Measurements from ENCODE around the gene ENTPD6.

The ENTPD6 gene

GRCh38 chr20:25195014-25195961 lies at the start of gene ENTPD6:
ENTPD6 (plus strand) TSS chr20:25195712; CDS start chr20:25206537, 10,825 bp downstream.
- peaks cover 17 to 38% of the 10 kb centered on the region in 2 donors for H3K4me1 ChIP-seq (ENCODE audit: control insufficient read depth in 1 of 2, insufficient read depth in 2 of 2, low read length in 2 of 2)
- peak within 1 kb of the TSS; percentile 73 to 93 for H3K4me3 ChIP-seq (ENCODE audit: low read depth in 1 of 2, low read length in 2 of 2)
- H3K36me3 ChIP-seq (ENCODE audit: control insufficient read depth in 1 of 2, insufficient read depth in 2 of 2, low read length in 2 of 2): no peaks in the 10 kb centered on the region
- H3K27me3 ChIP-seq (ENCODE audit: low read depth, low read length): no peaks in the 10 kb centered on the region
- H3K9me3 ChIP-seq (ENCODE audit: control insufficient read depth in 1 of 2, low read length in 2 of 2): no peaks in the 10 kb centered on the region
- H3K27ac ChIP-seq (ENCODE audit: low read length): peak within 1 kb of the TSS; percentile 87

GRCh38 chr20:25146976-25147375 lies 48.5 kb upstream of the ENTPD6 start:
- no peak overlapping the region for H3K27ac ChIP-seq (ENCODE audit: low read length)
- H3K4me3 ChIP-seq (ENCODE audit: low read depth in 1 of 2, low read length in 2 of 2): no peak overlapping the region
- no peaks in the 10 kb centered on the region for H3K36me3 ChIP-seq (ENCODE audit: control insufficient read depth in 1 of 2, insufficient read depth in 2 of 2, low read length in 2 of 2)
- peaks cover 3 to 11% of the 10 kb centered on the region in 2 donors for H3K4me1 ChIP-seq (ENCODE audit: control insufficient read depth in 1 of 2, insufficient read depth in 2 of 2, low read length in 2 of 2)
- no peaks in the 10 kb centered on the region for H3K9me3 ChIP-seq (ENCODE audit: control insufficient read depth in 1 of 2, low read length in 2 of 2)
- H3K27me3 ChIP-seq (ENCODE audit: low read depth, low read length): peaks cover 6% of the 10 kb centered on the region

- peaks cover 3 to 11% of the 10 kb centered on the region in 2 donors for H3K4me1 ChIP-seq (ENCODE audit: control insufficient read depth in 1 of 2, insufficient read depth in 2 of 2, low read length in 2 of 2)
- no peaks in the 10 kb centered on the region for H3K36me3 ChIP-seq (ENCODE audit: control insufficient read depth in 1 of 2, insufficient read depth in 2 of 2, low read length in 2 of 2)
- no peak overlapping the region for H3K4me3 ChIP-seq (ENCODE audit: low read depth in 1 of 2, low read length in 2 of 2)
- H3K27ac ChIP-seq (ENCODE audit: low read length): no peak overlapping the region
- H3K27me3 ChIP-seq (ENCODE audit: low read depth, low read length): peaks cover 6% of the 10 kb centered on the region
- no peaks in the 10 kb centered on the region for H3K9me3 ChIP-seq (ENCODE audit: control insufficient read depth in 1 of 2, low read length in 2 of 2)
Observed at GRCh38 chr20:25147716-25148115, 47.8 kb upstream of the ENTPD6 start.

- Histone ChIP-seq H3K4me3 (ENCODE audit: low read depth in 1 of 2, low read length in 2 of 2) (peak overlapping the region; percentile 56 to 62), H3K9me3 (ENCODE audit: control insufficient read depth in 1 of 2, low read length in 2 of 2) (no peaks in the 10 kb centered on the region), H3K36me3 (ENCODE audit: control insufficient read depth in 1 of 2, insufficient read depth in 2 of 2, low read length in 2 of 2) (no peaks in the 10 kb centered on the region), H3K27me3 (ENCODE audit: low read depth, low read length) (peaks cover 6% of the 10 kb centered on the region), H3K4me1 (ENCODE audit: control insufficient read depth in 1 of 2, insufficient read depth in 2 of 2, low read length in 2 of 2) (peaks cover 3 to 11% of the 10 kb centered on the region in 2 donors), H3K27ac (ENCODE audit: low read length) (no peak overlapping the region)
Observed at GRCh38 chr20:25148181-25148981, 47.1 kb upstream of the ENTPD6 start.

- H3K9me3 ChIP-seq (ENCODE audit: control insufficient read depth in 1 of 2, low read length in 2 of 2): no peaks in the 10 kb centered on the region
- peaks cover 3 to 11% of the 10 kb centered on the region in 2 donors for H3K4me1 ChIP-seq (ENCODE audit: control insufficient read depth in 1 of 2, insufficient read depth in 2 of 2, low read length in 2 of 2)
- H3K36me3 ChIP-seq (ENCODE audit: control insufficient read depth in 1 of 2, insufficient read depth in 2 of 2, low read length in 2 of 2): no peaks in the 10 kb centered on the region
- peaks cover 6% of the 10 kb centered on the region for H3K27me3 ChIP-seq (ENCODE audit: low read depth, low read length)
- no peak overlapping the region for H3K27ac ChIP-seq (ENCODE audit: low read length)
- H3K4me3 ChIP-seq (ENCODE audit: low read depth in 1 of 2, low read length in 2 of 2): peak overlapping the region; percentile 56 to 62
Observed at GRCh38 chr20:25148982-25149846, 46.3 kb upstream of the ENTPD6 start.

GRCh38 chr20:25150016-25150415 lies 45.5 kb upstream of the ENTPD6 start:
- no peaks in the 10 kb centered on the region for H3K36me3 ChIP-seq (ENCODE audit: control insufficient read depth in 1 of 2, insufficient read depth in 2 of 2, low read length in 2 of 2)
- H3K27me3 ChIP-seq (ENCODE audit: low read depth, low read length): peaks cover 6% of the 10 kb centered on the region
- no peaks in the 10 kb centered on the region for H3K9me3 ChIP-seq (ENCODE audit: control insufficient read depth in 1 of 2, low read length in 2 of 2)
- peaks cover 3 to 11% of the 10 kb centered on the region in 2 donors for H3K4me1 ChIP-seq (ENCODE audit: control insufficient read depth in 1 of 2, insufficient read depth in 2 of 2, low read length in 2 of 2)
- H3K4me3 ChIP-seq (ENCODE audit: low read depth in 1 of 2, low read length in 2 of 2): no peak overlapping the region
- no peak overlapping the region for H3K27ac ChIP-seq (ENCODE audit: low read length)

GRCh38 chr20:25158043-25158442 lies 37.5 kb upstream of the ENTPD6 start:
- no peaks in the 10 kb centered on the region for H3K27me3 ChIP-seq (ENCODE audit: low read depth, low read length)
- no peak overlapping the region for H3K27ac ChIP-seq (ENCODE audit: low read length)
- no peak overlapping the region for H3K4me3 ChIP-seq (ENCODE audit: low read depth in 1 of 2, low read length in 2 of 2)
- no peaks in the 10 kb centered on the region for H3K9me3 ChIP-seq (ENCODE audit: control insufficient read depth in 1 of 2, low read length in 2 of 2)
- no peaks in the 10 kb centered on the region for H3K4me1 ChIP-seq (ENCODE audit: control insufficient read depth in 1 of 2, insufficient read depth in 2 of 2, low read length in 2 of 2)
- H3K36me3 ChIP-seq (ENCODE audit: control insufficient read depth in 1 of 2, insufficient read depth in 2 of 2, low read length in 2 of 2): no peaks in the 10 kb centered on the region

- Histone ChIP-seq H3K4me3 (ENCODE audit: low read depth in 1 of 2, low read length in 2 of 2) (no peak overlapping the region), H3K27ac (ENCODE audit: low read length) (no peak overlapping the region), H3K36me3 (ENCODE audit: control insufficient read depth in 1 of 2, insufficient read depth in 2 of 2, low read length in 2 of 2) (no peaks in the 10 kb centered on the region), H3K9me3 (ENCODE audit: control insufficient read depth in 1 of 2, low read length in 2 of 2) (no peaks in the 10 kb centered on the region), H3K27me3 (ENCODE audit: low read depth, low read length) (no peaks in the 10 kb centered on the region), H3K4me1 (ENCODE audit: control insufficient read depth in 1 of 2, insufficient read depth in 2 of 2, low read length in 2 of 2) (no peaks in the 10 kb centered on the region)
Observed at GRCh38 chr20:25160467-25160866, 35.0 kb upstream of the ENTPD6 start.

GRCh38 chr20:25160897-25161296 lies 34.6 kb upstream of the ENTPD6 start:
- Histone ChIP-seq H3K4me1 (ENCODE audit: control insufficient read depth in 1 of 2, insufficient read depth in 2 of 2, low read length in 2 of 2) (no peaks in the 10 kb centered on the region), H3K4me3 (ENCODE audit: low read depth in 1 of 2, low read length in 2 of 2) (no peak overlapping the region), H3K9me3 (ENCODE audit: control insufficient read depth in 1 of 2, low read length in 2 of 2) (no peaks in the 10 kb centered on the region), H3K27me3 (ENCODE audit: low read depth, low read length) (no peaks in the 10 kb centered on the region), H3K36me3 (ENCODE audit: control insufficient read depth in 1 of 2, insufficient read depth in 2 of 2, low read length in 2 of 2) (no peaks in the 10 kb centered on the region), H3K27ac (ENCODE audit: low read length) (no peak overlapping the region)

GRCh38 chr20:25165128-25165527 lies 30.4 kb upstream of the ENTPD6 start:
- Histone ChIP-seq H3K27me3 (ENCODE audit: low read depth, low read length) (no peaks in the 10 kb centered on the region), H3K27ac (ENCODE audit: low read length) (no peak overlapping the region), H3K4me1 (ENCODE audit: control insufficient read depth in 1 of 2, insufficient read depth in 2 of 2, low read length in 2 of 2) (no peaks in the 10 kb centered on the region), H3K9me3 (ENCODE audit: control insufficient read depth in 1 of 2, low read length in 2 of 2) (no peaks in the 10 kb centered on the region), H3K4me3 (ENCODE audit: low read depth in 1 of 2, low read length in 2 of 2) (no peak overlapping the region), H3K36me3 (ENCODE audit: control insufficient read depth in 1 of 2, insufficient read depth in 2 of 2, low read length in 2 of 2) (no peaks in the 10 kb centered on the region)
